GM20431 (cell line): ENCODE measurements around the gene ANKS6.

Experiments used
- in situ Hi-C: fragments of 300-500 bp; cut with MseI, MboI; formaldehyde crosslinking; loops from one replicate; pipeline ENCODE4 v1.15.0; 2020; ENCODE audit warnings: low sequenced_read_pairs; ENCODE audit not compliant: unreplicated experiment

The ANKS6 gene

GRCh38 chr9:98774746-98775145 lies 21.6 kb downstream of the ANKS6 start:
- in situ Hi-C loops = loop anchor here (10.0 kb wide), 1 partner anchor 460 kb away; no protein-coding TSS in a partner anchor

- in situ Hi-C loops = loop anchor here (10.0 kb wide), 1 partner anchor 459 kb away; no protein-coding TSS in a partner anchor
These were observed 22.6 kb downstream of the ANKS6 start for GRCh38 chr9:98773721-98774120.

- in situ Hi-C loops = loop anchor here (10.0 kb wide), 1 partner anchor 458 kb away; no protein-coding TSS in a partner anchor
These were observed 23.8 kb downstream of the ANKS6 start for GRCh38 chr9:98772364-98773155.

- in situ Hi-C loops = loop anchor here (10.0 kb wide), 1 partner anchor 457 kb away; no protein-coding TSS in a partner anchor
These were observed 25.0 kb downstream of the ANKS6 start for GRCh38 chr9:98771209-98771874.

DNA sequence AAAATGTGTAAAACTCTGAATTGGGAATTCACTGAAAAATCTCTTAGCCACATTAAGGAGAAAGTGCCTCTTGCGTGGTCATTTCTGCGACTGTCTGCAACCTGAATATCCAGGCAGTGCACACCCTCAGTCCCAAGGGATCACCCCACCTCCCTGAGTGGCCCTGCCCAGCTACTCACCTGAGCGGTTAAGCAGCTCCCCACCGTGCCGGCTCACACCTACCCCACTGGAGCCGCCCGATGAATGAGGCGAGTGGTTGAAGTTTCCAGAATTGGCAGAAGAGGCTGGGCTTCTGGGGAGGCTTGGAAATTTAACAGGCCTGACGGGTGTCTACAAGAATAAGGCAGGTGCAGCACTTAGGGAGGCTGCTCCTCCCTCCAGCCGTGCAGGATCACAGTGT lies 25.6 kb downstream of the ANKS6 start:
- in situ Hi-C loops = loop anchor here (10.0 kb wide), 1 partner anchor 456 kb away; no protein-coding TSS in a partner anchor

DNA sequence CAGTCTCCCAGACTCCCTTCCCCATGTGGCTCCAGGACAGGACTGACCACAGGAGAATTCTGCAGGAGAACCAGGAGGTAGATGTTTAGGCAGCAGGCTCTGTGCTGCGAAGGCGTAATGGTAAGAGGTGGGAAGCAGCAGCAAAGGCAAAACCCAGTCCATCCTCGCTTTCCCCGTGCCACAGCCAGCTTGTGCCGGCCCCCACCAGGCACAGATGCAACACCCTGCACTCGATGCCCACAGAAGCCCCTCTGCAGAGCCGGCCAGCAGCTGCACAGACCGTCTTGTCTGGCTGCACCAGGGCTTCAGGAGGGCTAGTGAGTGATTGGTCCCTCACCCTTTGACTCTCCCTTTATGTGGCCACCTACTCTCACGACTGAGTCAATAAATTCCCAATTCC lies 28.0 kb downstream of the ANKS6 start:
- in situ Hi-C loops = no loop called here

GRCh38 chr9:98767915-98768314 lies 28.4 kb downstream of the ANKS6 start:
- in situ Hi-C loops = no loop called here

- in situ Hi-C loops = no loop called here
These were observed 29.2 kb downstream of the ANKS6 start for GRCh38 chr9:98767196-98767595.

- in situ Hi-C loops = no loop called here
These were observed 29.8 kb downstream of the ANKS6 start for GRCh38 chr9:98766586-98766985.

DNA sequence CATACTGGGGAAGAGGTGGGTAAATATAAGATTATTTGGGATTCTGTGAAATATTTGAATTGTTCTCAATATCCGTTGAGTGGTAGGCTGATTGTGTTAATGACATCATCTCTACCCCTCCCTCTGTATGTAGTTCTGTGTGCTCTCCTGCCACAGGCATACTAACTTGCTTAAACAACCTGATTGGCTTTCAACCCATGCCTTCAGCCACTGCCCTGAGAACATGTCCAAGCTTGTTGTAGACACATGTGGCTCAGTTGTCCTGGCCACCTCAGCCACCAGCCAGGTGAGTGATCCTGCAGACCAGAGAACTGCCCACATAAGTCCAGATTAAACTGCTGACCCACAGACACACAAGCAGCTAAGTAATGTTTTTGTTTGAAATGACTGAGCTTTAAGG lies 31.1 kb downstream of the ANKS6 start:
- in situ Hi-C loops = no loop called here

DNA sequence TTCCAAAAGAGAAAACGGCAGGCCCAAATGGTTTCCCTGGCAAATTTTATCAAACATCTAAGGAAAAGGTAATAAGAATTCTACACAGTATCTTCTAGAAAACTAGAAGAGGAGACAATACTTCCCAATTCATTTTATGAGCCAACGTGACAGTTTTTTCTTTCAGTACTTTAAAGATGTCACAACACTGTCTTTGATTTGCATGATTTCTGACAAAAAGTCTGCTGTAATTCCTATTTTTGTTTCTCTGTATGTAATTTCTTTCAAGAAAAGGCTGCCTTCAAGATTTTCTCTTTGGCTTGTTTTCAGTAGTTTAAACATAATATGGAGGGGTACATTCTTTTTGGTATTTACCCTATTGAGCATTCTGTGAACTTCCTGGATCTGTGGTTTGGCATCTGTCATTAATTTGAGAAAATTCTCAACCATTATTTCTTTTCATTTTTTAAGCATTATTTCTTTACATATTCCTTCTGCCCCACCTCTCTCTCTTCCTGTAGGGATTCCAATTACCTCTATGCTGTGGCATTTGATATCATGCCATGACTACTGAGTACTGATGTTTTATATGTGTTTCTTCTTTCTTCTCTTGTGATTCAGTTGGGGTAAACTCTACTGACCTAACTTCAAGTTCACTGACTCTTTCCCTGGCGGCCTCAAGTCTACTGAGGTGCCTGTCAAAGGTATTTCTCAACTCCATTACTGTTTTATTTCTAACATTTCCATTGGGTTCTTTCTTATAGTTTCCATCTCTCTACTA lies 32.2 kb downstream of the ANKS6 start:
- in situ Hi-C loops = no loop called here

DNA sequence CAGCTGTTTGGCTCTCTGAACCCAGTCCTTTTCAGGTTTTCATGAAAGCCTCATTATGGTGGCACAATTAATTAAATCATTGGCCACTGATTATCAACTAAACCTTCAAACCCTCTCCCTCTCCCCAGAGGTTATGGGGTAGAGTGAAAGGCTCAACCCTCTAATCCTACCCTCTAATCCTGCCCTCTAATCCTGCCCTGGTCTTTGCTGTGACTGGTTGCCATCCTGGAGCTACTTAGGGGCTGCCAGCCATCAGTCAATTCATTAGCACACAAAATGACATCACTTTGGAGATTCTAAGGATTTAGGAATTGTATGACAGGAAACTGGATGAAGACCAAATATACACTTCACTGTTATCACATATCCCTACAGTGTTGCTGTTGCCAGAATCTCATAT lies 36.1 kb downstream of the ANKS6 start:
- in situ Hi-C loops = no loop called here

DNA sequence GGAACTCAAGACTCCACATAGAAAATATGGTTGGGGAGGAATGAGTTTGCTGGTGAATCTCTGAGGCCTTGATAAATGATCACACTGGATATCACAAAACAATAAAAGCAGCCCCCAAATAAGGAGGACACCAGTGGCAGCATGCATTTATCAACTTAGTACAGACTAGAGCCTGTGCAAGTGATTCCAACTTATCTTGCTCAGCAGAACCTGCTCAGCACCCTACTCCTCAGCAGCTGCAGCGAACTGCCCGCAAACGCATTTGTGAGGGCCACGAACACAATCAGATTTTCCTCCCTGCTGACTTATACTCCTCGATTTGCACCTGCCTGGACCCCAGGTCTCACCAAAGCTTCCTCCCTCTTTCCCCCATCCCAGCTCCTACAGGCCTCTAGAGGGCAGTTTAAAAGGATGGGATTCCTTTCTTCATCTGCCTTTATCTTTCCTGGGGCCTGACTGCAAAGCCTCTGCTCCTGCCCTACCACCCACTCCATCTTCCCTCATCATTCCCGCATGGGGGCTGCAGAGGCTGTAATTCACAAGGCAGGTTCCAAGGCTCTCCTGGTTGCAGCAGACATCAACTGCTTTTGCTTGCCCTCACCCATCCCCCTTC lies 41.2 kb downstream of the ANKS6 start:
- in situ Hi-C loops = no loop called here

DNA sequence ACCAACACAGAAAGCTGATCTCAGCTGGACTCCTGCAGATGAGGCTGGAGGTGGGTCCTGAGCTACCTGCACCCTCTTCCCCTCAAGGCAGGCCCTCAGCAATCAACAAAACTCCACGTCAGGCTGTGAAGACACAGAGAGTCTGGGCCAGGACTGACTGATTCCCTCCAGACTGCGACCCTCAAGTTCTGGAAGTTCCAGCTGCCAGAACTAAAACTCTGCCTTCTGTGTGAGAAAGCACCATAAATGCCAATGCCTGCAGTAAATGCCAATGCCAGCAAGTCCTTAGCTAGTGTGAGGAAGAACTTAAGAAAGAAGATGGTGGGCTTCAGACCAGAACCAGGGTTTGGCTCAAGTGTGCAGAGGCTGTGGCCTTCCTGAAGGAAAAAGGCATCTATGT lies 45.1 kb downstream of the ANKS6 start:
- in situ Hi-C loops = no loop called here

GRCh38 chr9:98750364-98751060 lies 45.8 kb downstream of the ANKS6 start:
- in situ Hi-C loops = no loop called here

DNA sequence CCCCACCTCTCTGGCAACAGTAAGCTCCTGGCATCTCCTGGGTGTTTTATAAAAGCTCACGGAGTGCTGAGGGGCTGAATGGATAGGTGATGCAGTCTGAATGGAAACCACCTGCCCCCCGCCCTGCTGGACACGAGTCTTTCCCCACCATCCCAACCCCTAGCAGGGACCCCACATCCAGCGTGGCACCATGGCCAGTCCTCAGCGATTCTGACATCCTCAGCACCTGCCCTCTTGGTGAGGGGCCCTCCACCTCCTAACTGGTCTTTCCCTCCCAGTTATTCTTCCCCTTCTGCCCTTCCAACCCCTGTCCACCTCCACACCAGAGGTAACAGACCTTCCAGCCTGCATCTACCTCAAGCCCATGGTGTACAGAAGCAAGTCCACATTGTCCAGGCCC lies 48.9 kb downstream of the ANKS6 start:
- in situ Hi-C loops = no loop called here

DNA sequence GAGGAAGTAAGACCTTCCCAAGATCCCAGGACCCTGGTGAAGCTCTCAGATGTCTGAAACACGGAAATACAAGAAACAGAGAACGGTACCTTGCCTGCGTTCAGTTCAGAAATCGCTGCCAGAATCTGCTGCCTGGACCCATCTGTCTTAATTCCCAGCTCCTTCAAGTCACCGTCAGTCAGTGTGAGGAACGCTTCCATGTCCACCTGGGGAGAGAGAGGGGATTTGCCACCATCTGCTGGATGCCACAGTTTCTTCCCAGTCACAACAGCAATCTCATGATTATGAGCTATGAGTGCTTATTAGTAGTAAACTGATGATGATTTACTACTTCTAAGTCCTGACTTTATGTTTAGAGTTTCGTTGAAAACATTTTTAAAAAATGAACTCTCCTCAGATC lies 50.9 kb downstream of the ANKS6 start:
- in situ Hi-C loops = no loop called here

GRCh38 chr9:98743818-98744611 lies 52.3 kb downstream of the ANKS6 start:
- in situ Hi-C loops = no loop called here

GRCh38 chr9:98743329-98743728 lies 53.0 kb downstream of the ANKS6 start:
- in situ Hi-C loops = no loop called here
